ENCODE measurements around the gene RIC1.
"Not testable (repeated sequence)": the region's sequence is repeated elsewhere in the genome, so short reads cannot be mapped to it uniquely, and the experiment has no call there.

Gene RIC1

GRCh38 chr9:5622016-5622415 lies 6.9 kb upstream of the RIC1 start:
- FAIRE-seq: no peak
- DNase-seq (ENCODE audit: insufficient read length, low spot score): no peak

GRCh38 chr9:5624655-5625054 lies 4.3 kb upstream of the RIC1 start:
- DNase-seq (ENCODE audit: insufficient read length, low spot score) (no peak), FAIRE-seq (no peak)

- DNase-seq (ENCODE audit: insufficient read length, low spot score) (peak; percentile 44), FAIRE-seq (peak; percentile 98)
Measured at GRCh38 chr9:5626727-5627634, 1.9 kb upstream of the RIC1 start.

DNA sequence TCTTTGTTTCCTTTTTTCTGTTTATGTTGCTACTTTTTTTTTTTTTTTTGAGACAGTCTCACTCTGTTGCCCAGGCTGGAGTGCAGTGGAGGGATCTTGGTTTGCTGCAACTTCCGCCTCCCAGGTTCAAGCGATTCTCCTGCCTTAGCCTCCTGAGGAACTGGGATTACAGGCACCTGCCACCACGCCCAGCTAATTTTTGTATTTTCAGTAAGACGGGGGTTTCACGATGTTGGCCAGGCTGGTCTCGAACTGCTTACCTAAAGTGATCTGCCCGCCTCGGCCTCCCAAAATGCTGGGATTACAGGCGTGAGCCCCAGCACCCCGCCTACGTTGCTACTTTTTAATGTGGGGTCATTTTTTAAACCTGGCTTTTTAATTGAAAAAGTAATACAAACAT lies 1.2 kb upstream of the RIC1 start:
- FAIRE-seq: not testable (repeated sequence)

GRCh38 chr9:5628183-5628529 lies 751 bp upstream of the RIC1 start:
- DNase-seq (ENCODE audit: insufficient read length, low spot score) (no peak), FAIRE-seq (no peak)

More for the DNA sequence above, 1.2 kb upstream of the RIC1 start:
- DNase-seq (ENCODE audit: insufficient read length, low spot score): not testable (repeated sequence)

DNA sequence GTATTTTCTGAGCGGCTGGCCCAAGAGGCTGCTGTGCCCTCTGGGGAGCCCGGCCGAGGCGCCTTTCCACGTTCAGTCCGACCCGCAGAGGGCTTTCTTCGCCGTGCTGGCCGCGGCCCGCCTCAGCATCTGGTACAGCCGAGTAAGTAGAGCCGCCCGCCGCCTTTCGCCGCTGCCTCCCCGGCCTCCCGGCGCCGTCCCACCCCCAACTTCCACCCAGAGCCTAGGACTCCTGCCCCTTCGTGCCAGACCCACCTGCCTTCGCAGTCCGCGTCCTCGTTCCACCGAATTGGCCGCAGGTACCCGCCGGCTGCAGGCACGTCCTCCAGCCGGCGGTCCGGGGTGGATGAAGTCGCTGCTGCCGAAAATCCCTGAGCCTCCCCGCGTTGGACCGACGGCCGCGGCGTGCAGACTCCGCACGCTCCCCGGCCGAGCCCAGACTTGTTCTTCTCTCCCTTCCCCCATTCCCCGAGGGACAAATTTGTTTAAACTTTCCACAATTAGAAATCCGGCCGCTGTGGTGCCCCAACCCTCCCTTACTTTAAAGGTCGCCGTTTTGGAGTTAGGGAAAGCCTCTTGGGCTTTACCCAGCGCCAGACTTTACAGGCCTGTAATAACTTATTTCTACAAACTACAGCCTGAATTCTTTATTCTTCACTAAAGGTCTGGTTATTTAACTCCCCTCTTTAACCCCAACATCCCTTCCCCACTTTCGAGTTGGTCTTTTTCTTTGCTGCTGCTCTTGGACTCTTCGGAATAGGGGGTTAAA lies 589 bp downstream of the RIC1 start:
- FAIRE-seq (peak; percentile 37), DNase-seq (ENCODE audit: insufficient read length, low spot score) (no peak)

DNA sequence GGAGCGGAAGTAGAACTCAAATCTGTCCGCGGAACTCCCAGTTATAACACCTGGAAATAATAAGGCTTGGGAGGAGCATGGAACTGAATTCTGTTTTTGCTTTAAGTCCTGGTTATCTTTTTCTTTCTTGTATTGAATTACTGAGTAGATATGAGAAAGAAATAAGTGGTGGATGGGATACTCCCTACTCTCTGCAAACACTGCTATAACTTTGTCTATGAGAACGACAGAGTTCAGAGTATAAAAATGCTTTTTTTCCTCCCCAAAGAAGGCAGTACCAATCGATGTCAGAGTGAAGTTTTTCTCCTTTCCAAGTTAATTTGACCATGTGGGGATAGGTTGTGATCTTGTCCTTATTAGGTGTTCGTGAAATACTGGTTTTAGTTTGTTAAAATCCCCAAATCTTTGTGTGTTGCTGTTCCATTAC lies 1.2 kb downstream of the RIC1 start:
- FAIRE-seq (peak; percentile 71), DNase-seq (ENCODE audit: insufficient read length, low spot score) (no peak)

DNA sequence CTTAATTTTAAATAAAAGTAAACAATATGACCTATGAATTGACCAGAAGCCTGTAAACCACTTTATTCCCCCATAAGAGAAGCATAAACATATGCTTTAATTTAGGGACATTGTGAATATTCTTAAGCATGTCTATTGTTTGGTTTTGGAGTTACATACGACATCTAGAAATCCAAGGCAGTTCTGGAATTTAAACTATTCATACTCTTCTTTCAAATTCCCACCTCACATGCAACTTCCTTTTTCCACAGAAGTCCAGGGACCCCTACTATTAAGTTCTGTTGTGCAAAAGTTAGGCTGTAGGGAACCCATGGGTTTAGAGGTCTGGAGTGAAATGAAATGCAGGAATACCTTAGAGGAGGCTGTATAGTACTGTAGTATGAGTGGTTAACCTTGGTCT lies 2.1 kb downstream of the RIC1 start:
- FAIRE-seq (peak; percentile 21), DNase-seq (ENCODE audit: insufficient read length, low spot score) (no peak)

GRCh38 chr9:5632540-5632939 lies 3.6 kb downstream of the RIC1 start:
- FAIRE-seq (peak; percentile 51), DNase-seq (ENCODE audit: insufficient read length, low spot score) (no peak)

GRCh38 chr9:5633243-5633642 lies 4.3 kb downstream of the RIC1 start:
- no peak for DNase-seq (ENCODE audit: insufficient read length, low spot score)
- FAIRE-seq: no peak

GRCh38 chr9:5635390-5635789 lies 6.5 kb downstream of the RIC1 start:
- FAIRE-seq (no peak), DNase-seq (ENCODE audit: insufficient read length, low spot score) (no peak)

DNA sequence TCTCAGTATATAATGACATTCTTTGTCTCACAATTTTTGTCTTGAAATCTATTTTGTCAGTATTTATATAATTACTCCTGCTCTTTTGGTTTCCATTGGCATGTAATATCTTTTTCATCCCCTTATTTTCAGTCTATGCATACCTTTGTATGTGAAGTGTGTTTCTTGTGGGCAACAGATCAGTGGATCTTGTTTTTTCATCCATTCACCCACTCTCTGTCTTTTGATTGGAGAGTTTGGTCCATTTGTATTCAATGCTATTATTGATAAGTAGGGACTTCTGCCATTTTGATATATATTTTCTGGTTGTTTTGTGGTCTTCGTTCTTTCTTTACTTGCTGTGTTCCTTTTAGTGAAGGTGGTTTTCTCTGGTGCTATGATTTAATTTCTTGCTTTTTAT lies 10.9 kb downstream of the RIC1 start:
- DNase-seq (ENCODE audit: insufficient read length, low spot score) (no peak), FAIRE-seq (no peak)

DNA sequence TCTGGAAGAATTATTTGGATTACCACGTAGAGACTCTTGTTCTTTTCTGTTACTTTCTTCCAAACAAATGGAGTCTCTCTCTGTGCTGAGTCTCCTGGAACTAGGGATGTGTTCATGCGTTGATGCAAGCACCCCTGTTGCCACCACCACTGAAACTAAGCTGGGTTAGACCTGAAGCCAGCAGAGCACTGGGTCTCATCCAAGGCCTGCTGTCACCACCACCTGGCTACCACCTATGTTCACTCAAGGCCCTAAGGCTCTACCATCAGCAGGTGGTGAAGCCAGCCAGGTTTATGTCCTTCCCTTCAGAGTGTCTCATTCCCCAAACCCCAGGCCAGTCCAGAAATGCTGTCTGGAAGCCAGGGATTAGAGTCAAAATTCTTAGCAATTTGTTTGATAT lies 13.3 kb downstream of the RIC1 start:
- FAIRE-seq (peak; percentile 26), DNase-seq (ENCODE audit: insufficient read length, low spot score) (no peak)

DNA sequence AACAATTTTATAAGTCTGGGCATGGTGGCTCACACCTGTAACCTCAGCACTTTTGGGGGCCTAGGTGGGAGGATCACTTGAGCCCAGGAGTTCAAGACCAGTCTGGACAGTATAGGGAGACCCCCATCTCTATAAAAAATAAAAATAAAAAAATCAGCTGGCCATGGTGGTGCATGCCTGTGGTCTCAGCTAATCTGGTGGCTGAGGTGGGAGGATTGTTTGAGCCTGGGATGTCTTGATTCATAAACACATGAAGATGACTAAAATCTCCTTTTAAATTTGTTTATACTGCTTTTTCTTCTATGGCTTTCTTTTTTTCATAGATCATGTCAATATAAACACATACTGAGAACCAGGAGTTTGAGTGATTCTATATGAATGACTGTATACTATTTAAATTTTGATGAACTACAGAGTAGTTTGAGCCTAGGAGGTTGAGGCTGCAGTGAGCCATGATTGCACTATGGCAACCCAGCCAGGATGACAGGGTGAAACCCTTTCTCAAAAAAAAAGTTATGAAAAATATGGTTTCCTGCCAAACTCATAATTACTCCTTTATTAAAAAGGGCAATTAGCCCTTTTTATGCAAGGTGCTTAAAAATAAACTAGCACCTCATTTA lies 14.2 kb downstream of the RIC1 start:
- DNase-seq (ENCODE audit: insufficient read length, low spot score) (no peak), FAIRE-seq (no peak)

DNA sequence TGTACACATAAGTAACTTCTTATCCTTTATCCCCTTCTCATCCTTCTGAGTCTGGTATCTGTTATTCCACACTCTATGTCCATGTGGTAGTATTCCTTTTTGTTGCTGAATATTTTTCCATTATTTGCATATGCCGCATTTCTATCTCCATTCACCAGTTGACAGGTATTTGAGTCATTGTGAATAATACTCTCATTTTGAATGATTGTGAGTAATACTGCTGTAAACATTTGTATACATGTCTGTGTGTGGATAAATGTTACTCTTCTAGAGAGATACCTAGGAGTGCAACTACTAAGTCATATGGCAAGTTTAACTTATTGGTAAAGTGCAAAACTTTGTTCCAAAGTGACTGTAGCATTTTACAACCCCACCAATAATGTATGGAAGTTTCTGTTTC lies 15.6 kb downstream of the RIC1 start:
- FAIRE-seq (peak; percentile 82), DNase-seq (ENCODE audit: insufficient read length, low spot score) (no peak)

GRCh38 chr9:5646116-5646515 lies 17.2 kb downstream of the RIC1 start:
- DNase-seq (ENCODE audit: insufficient read length, low spot score) (no peak), FAIRE-seq (peak; percentile 26)

GRCh38 chr9:5650356-5651105 lies 21.6 kb downstream of the RIC1 start:
- no peak for FAIRE-seq
- no peak for DNase-seq (ENCODE audit: insufficient read length, low spot score)

DNA sequence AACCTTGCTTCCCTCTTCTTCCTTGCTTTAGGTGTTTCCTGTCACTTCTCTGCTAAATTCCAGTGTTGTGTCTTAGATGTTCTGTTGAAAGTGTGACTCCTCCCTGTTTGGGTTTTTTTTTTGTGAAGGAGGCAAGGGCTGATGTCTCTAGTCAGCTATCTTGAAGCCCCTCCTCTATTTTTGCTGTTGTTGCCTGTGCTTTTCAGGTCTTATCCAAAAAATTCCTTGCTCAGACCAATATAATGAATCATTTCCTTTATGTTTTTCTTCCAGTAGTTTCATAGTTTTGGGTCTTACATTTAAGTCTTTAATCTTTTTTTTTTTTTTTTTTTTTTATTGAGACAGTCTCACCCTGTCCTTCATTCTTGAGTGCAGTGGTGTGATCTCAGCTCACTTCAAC lies 22.3 kb downstream of the RIC1 start:
- no peak for FAIRE-seq
- DNase-seq (ENCODE audit: insufficient read length, low spot score): no peak

- FAIRE-seq: no peak
- DNase-seq (ENCODE audit: insufficient read length, low spot score): no peak
Measured at GRCh38 chr9:5652821-5653220, 23.9 kb downstream of the RIC1 start.

- not testable (repeated sequence) for FAIRE-seq; DNase-seq (ENCODE audit: insufficient read length, low spot score)
Measured at GRCh38 chr9:5662804-5663203, 33.9 kb downstream of the RIC1 start.

GRCh38 chr9:5665059-5665458 lies 36.2 kb downstream of the RIC1 start:
- FAIRE-seq (no peak), DNase-seq (ENCODE audit: insufficient read length, low spot score) (no peak)
